NCI-H1694 treated with DMSO at 0.1 percent for 48 hours (cell line): Measurements from ENCODE around the gene SCGB3A2.

Experiments
- DNase-seq: peaks from one replicate; lab custom pipeline; 2025; lab: John Stamatoyannopoulos, UW

Gene SCGB3A2

GRCh38 chr5:147878066-147878759, at the start of gene SCGB3A2:
Gene SCGB3A2 (plus strand): TSS chr5:147878711. CDS start chr5:147878804, 93 bp downstream.
- no peak for DNase-seq

- no peak for DNase-seq
Measured at GRCh38 chr5:147830035-147830434, 48.5 kb upstream of the SCGB3A2 start.

GRCh38 chr5:147831465-147831864, 47.0 kb upstream of the SCGB3A2 start, which contains the start of gene SPINK1:
Gene SPINK1 (minus strand): TSS chr5:147831671. CDS start chr5:147831577, 94 bp downstream.
- DNase-seq: no peak

GRCh38 chr5:147832541-147832940, 46.0 kb upstream of the SCGB3A2 start:
- DNase-seq: no peak

GRCh38 chr5:147835386-147835798, 43.1 kb upstream of the SCGB3A2 start:
- no peak for DNase-seq

- DNase-seq: no peak
Measured at GRCh38 chr5:147836439-147836838, 42.1 kb upstream of the SCGB3A2 start.

GRCh38 chr5:147842869-147843268, 35.6 kb upstream of the SCGB3A2 start:
- DNase-seq: no peak

- no peak for DNase-seq
Measured at GRCh38 chr5:147844846-147845245, 33.7 kb upstream of the SCGB3A2 start.

GRCh38 chr5:147845618-147846017, 32.9 kb upstream of the SCGB3A2 start:
- DNase-seq: no peak

GRCh38 chr5:147849226-147849625, 29.3 kb upstream of the SCGB3A2 start:
- no peak for DNase-seq

GRCh38 chr5:147851578-147851977, 26.9 kb upstream of the SCGB3A2 start:
- DNase-seq: no peak

- no peak for DNase-seq
Measured at GRCh38 chr5:147852365-147852764, 26.1 kb upstream of the SCGB3A2 start.

GRCh38 chr5:147853372-147853987, 25.0 kb upstream of the SCGB3A2 start:
- DNase-seq: no peak

GRCh38 chr5:147854331-147854730, 24.2 kb upstream of the SCGB3A2 start:
- DNase-seq: no peak

GRCh38 chr5:147854894-147855773, 23.4 kb upstream of the SCGB3A2 start:
- DNase-seq: no peak

- DNase-seq: no peak
Measured at GRCh38 chr5:147855774-147856069, 22.8 kb upstream of the SCGB3A2 start.

- DNase-seq: no peak
Measured at GRCh38 chr5:147856801-147857200, 21.7 kb upstream of the SCGB3A2 start.

- DNase-seq: no peak
Measured at GRCh38 chr5:147857302-147858129, 21.0 kb upstream of the SCGB3A2 start.

- no peak for DNase-seq
Measured at GRCh38 chr5:147858565-147858964, 19.9 kb upstream of the SCGB3A2 start.

GRCh38 chr5:147859962-147860640, 18.4 kb upstream of the SCGB3A2 start:
- DNase-seq: no peak

GRCh38 chr5:147860641-147861025, 17.9 kb upstream of the SCGB3A2 start:
- DNase-seq: no peak
